NCI-H1048 (cell line): ENCODE measurements around the gene TLK1.

Experiments used
- DNase-seq: peaks from one replicate; lab custom pipeline; 2025; lab: John Stamatoyannopoulos, UW

The TLK1 gene

DNA sequence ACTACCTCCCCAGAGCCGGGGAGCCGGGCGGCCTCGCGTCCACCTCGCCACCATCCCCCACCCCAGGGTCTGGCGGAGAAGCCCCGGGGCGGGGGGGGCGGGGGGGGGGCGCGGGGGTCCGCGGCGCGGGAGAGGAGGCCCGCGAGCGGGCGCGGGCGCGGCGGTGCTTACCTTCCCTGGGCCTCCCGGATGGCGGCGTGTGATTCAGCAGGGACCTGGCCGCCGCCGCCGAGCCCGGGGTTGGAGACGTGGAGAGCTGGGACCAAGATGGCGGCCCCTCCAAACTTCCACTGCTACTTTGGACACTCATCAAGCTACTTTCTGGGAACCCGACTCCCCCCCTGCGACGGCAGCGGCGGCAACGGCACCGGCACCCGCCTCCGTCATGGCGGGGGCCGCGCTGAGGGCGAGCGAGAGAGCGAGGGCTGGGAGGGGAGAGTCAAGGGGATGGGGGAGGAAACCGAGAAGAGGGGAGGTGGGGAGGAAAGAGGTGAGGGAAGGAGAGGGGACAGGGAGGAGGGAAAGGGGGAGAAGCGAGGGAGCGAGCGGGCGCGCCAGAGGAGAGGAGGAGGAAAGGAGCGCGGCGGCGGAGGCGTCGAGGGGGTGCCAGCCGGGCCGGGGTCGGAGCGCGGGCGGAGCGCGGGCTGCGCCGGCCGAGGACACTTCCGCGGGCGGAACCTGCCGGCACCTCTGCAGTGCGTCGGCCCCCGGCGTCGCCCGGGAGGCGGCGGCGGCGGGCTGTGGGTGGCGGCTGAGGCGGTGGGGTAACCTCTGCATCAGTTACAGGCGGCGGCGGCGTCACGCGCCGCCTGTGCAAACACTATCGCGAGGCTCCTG lies at the start of gene TLK1:
TSS of gene TLK1 (minus strand) at position 775 of the 837 bp plus-strand sequence. CDS start at position 310, 465 bp downstream.
- peak; percentile 5 for DNase-seq

DNA sequence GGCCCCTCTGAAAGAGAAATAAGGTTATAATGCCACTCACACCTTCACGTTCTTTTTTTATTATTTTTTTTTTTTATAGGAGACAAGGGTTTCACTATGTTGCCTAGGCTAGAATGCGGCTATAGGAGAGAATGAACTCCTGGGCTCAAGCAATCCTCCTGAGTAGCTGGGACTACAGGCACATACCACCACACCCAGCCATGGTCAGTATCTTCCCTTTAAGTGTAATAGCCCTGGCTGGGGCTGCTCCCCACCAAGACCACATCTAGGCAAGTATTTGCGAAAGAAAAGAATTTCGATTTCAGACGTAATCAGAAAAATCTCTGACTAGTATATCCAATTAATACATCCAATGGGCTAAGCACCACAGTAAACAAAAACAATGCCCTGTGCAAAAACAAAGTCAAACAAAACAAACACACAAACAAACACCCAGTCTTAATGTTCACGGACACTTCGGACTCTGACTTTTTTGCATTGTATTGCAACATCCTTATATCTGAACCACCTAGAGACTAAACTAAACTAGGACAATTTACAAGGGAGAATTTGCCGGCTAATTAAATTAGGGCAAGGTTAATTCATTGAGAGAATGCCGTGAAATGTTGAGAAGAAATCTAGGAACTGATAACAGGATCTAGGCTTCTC lies 49.6 kb upstream of the TLK1 start:
- DNase-seq = no peak

DNA sequence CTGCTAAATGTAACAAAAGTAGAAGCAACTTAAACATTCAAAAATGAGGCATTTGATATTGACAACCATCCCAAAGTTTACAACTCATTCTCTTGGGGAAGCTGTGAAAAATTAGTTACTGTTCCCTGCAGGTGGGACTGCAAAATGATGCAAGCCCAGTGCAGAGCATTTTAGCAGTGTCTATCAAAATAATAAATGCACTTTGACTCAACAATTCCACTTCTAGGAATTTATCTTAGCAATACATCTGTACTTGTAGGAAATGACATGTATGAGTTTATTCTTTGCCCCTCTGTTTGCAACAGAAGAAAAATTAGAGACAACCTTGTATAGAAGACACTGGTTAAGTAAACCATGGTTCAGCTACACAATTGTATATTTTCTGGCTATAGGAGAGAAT lies 48.0 kb upstream of the TLK1 start:
- no peak for DNase-seq

DNA sequence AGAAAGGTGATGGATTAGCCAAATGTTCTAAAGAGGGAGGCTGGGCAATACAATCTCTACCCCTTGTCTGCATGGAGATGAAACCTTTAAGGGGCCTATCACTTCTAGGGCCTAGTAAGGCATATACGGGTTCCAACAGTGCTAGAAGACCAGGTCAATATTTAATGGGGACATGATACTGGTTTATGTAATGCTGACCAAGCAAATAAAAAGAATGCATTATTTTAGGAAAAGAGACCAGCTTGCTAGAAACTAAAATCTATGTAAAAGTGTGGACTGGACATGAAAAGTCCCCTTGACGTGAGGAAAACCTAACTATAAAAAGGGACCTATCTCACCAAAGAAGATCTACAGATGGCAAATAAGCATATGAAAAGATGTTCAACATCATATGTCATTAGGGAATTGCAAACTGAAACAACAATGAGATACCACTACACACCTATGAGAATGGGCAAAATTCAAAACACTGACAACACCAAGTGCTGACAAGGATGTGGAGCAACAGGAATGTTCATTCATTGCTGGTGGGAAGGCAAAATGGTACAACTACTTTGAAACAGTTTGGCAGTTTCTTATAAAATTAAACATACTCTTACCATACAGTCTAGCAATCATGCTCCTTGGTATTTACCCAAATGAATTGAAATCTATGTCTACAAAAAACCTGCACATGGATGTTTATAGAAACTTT lies 45.9 kb upstream of the TLK1 start:
- DNase-seq = no peak

DNA sequence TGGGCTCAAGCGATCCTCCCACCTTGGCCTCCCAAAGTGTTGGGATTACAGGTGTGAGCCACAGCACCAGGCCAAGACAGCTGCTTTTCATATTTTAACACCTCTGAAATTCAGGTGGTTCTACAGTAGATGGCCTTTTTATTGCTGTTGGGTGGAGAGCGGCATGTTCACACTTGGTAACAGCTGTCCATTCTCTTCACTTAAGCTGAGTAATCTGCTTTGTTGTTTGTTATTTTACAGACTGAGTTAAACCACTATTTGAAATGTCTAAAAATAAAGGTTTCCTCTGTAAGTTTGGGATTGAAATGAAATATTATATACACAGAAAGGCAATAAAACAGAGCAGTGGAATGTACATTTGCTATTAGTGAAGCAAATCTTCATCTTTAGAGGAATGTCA lies 44.9 kb upstream of the TLK1 start:
- DNase-seq = no peak

DNA sequence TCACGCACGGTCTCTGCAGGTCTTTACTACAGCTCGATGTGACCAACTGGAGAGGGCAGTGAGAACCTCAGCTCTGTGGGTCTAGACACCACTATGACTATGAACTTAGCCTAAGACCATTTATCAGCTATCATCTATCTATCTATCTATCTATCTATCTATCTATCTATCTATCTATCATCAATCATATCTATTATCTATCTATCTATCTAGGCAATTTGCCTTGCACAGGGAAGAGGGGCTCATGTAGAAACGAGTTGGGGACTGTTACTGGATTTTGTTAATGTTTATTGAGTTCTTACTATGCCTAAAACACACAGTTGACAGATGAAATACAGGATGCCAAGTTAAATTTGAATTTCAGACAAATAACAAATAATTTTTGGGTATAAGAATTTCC lies 41.1 kb upstream of the TLK1 start:
- no peak for DNase-seq

DNA sequence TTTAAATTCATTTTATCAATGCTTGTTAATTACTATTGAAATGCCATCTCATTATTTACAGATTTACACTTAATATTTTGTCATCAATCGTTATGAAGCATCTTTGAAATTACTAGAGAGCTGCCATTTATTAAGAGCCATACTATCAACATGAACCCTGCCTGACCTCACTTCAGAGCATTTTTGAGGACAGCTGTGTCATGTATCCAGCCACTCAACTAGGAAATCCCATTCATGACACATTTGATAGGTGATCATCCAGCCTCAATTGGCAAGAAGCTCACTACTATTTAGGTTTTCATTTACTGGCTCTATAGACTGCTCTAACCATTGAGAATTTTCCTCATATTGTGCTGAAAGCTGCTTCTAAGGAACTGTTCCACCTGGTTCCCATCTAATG lies 40.6 kb upstream of the TLK1 start:
- DNase-seq = no peak

DNA sequence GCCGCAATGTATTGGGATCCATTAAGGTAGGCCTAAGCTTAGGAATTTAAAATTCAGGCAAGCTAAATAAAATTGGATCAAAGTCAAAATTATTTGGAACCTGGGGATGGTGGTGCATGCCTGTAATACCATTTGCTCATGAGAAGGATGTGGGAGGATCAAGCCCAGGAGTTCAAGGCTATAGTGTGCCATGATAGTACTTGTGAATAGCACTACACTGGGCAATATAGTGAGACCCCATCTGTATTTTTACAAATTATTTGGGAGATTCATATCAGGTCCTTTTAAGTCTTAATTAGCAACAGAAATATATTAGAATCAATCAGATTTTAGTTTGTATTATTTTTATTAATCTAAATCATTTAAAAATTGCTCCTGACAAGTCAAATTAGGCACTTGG lies 39.8 kb upstream of the TLK1 start:
- no peak for DNase-seq

DNA sequence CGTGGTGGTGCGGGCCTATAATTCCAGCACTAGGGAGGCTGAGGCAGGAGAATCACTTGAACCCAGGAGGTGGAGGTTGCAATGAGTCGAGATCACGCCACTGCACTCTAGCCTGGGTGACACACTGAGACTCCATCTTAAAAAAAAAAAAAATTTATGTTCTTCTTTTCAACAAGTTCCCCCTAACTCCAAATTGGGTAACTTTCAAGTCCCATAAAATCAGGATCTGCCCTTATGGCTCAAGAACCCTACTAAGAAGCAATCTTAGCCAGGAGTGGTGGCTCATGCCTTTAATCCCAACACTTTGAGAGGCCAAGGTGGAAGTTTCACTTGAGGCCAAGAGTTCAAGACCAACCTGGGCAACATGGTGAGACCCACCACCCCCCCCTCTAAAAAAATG lies 30.3 kb upstream of the TLK1 start:
- DNase-seq = no peak

DNA sequence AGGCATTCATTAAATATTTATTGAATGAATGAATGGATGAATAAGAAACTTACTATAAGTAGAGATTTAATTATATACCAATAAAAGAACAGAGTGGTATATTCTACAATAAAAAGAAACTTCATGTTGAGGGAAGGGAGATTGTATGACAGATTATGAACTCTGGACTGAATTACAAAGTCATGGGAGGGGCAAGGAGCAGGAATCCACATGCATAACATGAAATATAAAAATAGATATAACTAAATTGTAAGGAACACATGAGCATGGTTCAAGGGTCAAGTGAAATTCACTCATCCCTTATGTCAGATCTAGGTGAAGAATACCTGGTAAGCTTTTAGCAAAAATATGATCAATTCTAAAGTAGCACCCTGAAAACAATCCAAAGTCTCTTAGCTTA lies 27.1 kb upstream of the TLK1 start:
- no peak for DNase-seq

DNA sequence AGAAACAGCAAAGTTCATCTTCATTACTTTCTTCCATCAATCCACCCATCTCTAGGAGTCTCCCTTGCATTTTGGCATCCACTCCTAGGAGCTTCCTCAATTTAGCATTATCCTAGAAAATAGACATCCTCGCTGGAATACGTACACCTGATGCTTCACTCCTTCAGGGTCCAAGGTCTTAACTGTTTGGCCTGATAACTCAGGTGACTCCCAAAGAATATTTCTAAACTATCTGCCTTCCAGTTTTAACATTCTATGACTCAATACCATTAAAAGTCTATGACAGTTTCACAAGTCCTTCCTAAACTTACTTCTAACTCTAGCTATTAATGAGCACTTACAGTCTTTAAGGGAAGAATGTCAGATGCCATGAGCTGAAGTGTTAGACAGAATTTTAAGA lies 26.5 kb upstream of the TLK1 start:
- DNase-seq = no peak

DNA sequence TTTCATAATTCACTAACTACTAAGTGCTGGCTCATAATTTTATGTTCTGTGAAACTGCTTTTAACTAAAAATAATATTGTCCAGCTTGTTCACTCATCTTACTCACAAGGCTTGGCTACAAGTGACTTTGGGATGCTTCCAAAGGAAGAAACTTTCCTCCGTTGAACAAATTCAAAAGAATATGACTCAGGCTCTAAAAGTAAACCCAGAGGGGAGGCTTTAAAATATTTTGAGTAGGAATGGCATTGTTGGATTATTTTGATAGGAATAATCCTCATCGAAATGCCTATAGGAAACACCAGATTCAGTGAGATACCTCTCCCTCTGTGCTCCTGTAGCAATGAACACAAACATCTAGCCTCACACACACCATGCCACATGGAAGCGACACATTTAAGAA lies 25.2 kb upstream of the TLK1 start:
- DNase-seq = no peak

DNA sequence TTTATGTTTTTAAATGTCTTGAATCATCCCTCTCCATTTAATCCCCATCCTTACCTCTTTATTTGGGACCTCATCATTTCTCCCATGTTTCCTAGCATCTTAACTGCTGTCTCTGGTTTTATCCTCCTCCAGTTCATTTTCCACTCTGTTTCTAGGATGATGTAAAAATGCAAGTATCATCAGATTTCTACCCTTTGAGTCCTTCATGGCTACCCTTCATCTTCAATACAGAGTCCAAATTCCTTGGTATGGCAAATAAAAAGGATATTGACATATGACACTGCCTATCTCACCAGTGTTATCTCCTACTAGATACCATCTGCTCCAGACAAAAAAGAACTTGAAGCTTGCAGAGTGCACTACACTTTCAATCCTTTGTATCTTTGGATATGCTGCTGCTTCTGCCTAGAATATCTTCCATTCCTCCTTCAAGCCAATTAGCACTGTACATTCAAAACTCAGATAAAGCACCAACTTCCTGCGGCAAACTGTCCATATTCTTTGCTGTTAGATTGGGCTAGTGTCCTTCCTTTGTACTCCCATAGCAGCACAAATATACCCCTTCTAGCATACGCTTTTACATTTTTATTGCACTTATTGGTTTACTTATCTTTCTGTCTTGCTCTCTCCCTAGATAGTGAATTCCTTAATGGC lies 24.6 kb upstream of the TLK1 start:
- DNase-seq = no peak

DNA sequence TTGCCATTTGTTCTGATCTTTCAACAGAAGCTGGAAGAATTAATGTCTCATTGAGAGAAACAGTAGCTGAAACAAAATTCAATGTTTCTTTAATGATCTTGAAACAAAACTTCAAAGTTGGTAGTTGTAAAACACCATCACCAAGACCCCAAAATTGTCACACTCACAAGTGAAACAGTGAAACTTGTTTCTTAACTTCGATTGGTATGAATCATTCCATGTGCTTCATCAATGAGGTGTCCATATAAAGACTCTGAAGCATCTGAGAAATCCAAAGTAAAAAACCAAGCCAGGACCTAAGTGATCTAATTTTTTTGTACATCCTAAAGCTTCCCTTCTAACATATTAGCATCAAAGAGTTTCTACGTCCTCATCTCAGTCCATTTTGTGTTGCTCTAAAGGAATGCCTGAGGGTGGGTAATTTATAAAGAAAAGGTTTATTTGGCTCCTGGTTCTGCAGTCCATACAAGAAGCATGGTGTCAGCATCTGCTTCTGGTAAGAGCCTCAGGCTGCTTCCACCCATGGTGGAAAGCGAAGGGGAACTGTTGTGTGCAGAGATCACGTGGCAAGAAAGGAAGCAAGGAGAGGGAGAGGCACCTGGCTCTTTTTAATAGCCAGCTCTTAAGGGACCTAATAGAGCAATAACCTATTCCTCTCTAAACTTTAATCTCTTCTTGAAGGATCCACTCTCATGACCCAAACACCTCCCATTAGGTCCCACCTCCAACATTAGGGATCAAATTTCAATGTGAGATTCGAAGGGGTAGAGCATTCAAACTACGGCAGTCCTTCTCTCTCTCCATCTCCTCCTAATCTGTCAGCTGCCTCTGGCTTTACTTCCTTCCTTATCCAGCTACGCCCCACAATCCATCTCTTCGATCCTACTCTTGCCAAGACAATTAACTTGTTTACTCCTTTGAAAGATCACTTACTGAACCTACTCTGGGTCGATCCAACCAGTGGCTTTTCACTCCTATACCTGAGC lies 20.7 kb upstream of the TLK1 start:
- DNase-seq = no peak

DNA sequence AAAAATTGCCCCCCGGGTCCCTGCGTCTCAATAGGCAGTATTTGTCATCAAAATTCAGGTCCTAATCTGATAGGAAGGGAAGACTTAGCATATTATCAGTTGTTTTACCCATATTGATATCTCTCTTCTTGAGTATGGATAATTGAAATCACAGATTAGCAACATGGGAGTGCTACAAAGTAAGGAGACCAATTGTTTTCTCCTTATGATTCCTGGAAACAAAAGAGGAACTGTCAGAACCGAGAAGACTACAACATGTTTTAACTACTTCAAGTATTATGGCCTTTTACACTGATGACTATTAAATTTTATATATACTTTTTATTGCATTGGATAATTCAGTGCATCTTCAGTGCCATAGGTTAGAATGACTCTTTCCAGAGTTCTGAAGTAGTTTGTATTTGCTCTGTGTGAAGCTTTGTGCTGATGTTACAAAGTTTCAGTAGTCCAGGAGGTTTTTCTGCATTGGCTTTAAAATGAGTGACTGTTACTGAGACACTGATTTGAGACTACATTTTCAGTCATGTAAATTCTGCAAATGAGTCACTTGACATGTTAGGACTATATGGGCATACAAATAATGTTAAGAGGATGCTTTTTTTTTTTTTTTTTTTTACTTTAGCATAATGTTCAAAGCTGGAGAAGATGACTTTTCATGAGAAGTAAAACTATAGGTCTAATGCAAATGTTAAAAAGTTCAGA lies 19.7 kb upstream of the TLK1 start:
- DNase-seq = no peak

DNA sequence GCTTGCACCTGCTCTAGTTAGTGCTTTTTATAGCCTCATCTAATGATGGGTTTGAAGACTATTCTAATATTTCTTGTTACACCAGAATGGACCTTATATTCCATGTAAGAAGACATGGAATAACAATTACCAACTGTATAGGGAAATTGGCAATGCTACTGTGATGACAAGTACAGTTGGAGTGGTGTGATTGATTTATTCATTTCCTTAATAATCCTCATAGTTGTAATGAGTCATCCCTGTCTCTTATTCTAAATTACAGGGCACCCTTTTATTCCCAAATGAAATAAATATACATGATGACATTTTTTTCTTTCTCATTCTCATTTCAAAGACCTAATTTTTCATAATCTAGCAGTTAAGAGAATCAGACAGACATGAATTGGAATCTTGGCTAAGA lies 18.3 kb upstream of the TLK1 start:
- no peak for DNase-seq

DNA sequence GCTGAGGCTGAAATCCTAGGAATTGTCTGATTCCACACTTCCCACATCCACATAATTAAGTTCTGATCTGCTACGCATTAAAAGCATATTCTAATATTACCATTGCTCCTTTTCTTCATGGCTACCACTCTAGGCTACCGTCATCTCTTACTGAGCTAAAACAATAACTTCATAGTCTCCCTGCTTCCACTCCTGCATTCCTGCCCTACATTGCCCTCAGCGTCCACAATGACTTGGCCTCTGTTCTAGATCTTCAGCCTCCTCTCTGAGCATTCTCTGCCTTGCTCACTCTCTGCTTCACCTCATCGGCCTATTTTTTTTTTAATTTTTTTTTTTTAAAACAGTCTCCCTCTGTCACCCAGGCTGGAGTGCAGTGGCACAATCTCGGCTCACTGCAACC lies 15.8 kb upstream of the TLK1 start:
- DNase-seq = no peak

DNA sequence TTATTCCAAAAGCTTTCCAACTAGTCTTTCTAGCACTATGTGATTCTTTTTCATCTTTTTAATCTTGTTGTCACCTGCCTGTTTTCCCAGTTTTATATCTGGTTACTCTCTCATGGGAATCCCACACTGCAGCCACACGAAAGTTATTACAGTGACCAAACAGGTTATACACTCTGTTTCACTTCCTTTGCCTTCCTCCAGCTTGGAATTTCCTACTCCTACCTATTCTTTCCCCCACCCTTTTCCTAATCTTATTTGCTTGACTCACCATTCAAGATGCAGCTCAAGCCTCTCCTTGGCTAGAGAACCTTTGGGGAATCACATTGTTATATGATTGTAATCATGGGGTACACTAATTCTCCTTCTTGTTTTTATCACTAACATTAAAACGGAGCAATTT lies 13.4 kb upstream of the TLK1 start:
- no peak for DNase-seq

DNA sequence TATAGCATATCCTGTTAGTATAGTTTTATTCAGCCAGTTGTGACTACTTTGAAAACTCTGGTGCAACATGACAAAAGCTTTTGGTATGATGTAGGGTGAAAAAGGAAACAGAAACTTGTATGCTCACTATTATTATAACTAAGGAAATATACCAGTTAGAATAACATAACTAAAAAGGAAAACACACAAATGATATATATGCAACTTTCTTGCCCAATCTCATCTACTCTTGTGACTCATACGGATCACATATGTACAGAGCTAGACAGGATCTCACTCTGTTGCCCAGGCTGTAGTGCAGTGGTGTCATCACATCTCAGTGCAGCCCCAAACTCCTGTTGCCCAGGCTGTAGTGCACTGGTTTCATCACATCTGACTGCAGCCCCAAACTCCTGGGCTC lies 12.4 kb upstream of the TLK1 start:
- no peak for DNase-seq

DNA sequence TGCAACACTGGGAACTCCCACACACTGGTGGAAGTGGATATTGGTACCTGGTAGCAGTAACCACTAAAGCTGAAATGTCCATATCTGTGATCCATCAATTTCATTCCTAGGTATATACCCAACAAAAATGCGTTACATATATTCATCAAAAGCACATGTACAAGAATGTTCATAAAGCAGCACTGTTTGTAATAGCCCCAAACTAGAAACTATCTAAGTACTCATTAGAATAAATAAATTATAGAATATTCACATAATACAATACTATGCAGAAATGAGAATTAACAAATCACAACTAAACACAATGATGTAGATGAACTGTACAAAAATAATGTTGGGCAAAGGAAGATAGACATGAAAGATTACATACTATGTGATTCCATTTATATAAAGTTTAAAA lies 11.1 kb upstream of the TLK1 start:
- no peak for DNase-seq

DNA sequence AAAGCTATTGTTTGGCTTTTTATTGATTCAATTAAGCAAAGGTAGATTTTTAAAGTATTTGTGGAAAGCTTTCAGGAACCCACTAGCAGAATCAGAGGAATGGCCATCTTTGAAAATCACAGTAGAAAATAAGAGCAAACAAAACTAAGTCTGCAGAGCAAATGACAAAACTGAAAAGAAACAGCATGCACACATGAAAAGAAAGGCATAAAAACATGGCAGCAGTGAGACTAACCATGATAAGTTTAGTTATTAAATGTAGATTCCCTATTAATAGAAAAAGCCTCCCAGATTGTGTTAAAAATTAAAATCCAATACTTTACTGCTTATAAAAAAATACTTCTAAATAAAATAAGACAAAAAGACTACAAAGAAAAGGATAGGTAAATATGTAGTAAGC lies 9.1 kb upstream of the TLK1 start:
- no peak for DNase-seq
